ENCODE data around the gene PPP2R3A.
"Not testable (repeated sequence)": the region's sequence is repeated elsewhere in the genome, so short reads cannot be mapped to it uniquely, and the experiment has no call there.

PPP2R3A gene

GRCh38 chr3:136149667-136150066, 184.1 kb downstream of the PPP2R3A start:
- DNase-seq (ENCODE audit: low read depth): no peak

- no peak for DNase-seq (ENCODE audit: low read depth)
These were observed 185.7 kb downstream of the PPP2R3A start for GRCh38 chr3:136151219-136151618.

GRCh38 chr3:136152176-136152843, 186.8 kb downstream of the PPP2R3A start:
- no peak for DNase-seq (ENCODE audit: low read depth)

- no peak for DNase-seq (ENCODE audit: low read depth)
These were observed 187.4 kb downstream of the PPP2R3A start for GRCh38 chr3:136152963-136153362.

- DNase-seq (ENCODE audit: low read depth): no peak
These were observed 196.0 kb downstream of the PPP2R3A start for GRCh38 chr3:136161516-136161915.

GRCh38 chr3:136162322-136162721, 196.8 kb downstream of the PPP2R3A start:
- no peak for DNase-seq (ENCODE audit: low read depth)

GRCh38 chr3:136163607-136164006, 198.1 kb downstream of the PPP2R3A start:
- not testable (repeated sequence) for DNase-seq (ENCODE audit: low read depth)

GRCh38 chr3:136166507-136166906, 201.0 kb downstream of the PPP2R3A start:
- DNase-seq (ENCODE audit: low read depth): no peak

GRCh38 chr3:136168236-136168635, 202.7 kb downstream of the PPP2R3A start:
- DNase-seq (ENCODE audit: low read depth): not testable (repeated sequence)

GRCh38 chr3:136171097-136171542, 205.6 kb downstream of the PPP2R3A start:
- no peak for DNase-seq (ENCODE audit: low read depth)

- no peak for DNase-seq (ENCODE audit: low read depth)
These were observed 208.5 kb downstream of the PPP2R3A start for GRCh38 chr3:136173939-136174490.

GRCh38 chr3:136177876-136178275, 212.3 kb downstream of the PPP2R3A start:
- no peak for DNase-seq (ENCODE audit: low read depth)

GRCh38 chr3:136181741-136182140, 216.2 kb downstream of the PPP2R3A start:
- DNase-seq (ENCODE audit: low read depth): no peak

GRCh38 chr3:136184703-136185102, 219.2 kb downstream of the PPP2R3A start:
- no peak for DNase-seq (ENCODE audit: low read depth)

- DNase-seq (ENCODE audit: low read depth): no peak
These were observed 220.8 kb downstream of the PPP2R3A start for GRCh38 chr3:136186344-136186743.

- no peak for DNase-seq (ENCODE audit: low read depth)
These were observed 221.3 kb downstream of the PPP2R3A start for GRCh38 chr3:136186846-136187245.

- DNase-seq (ENCODE audit: low read depth): no peak
These were observed 222.3 kb downstream of the PPP2R3A start for GRCh38 chr3:136187868-136188267.

GRCh38 chr3:136189043-136189442, 223.5 kb downstream of the PPP2R3A start:
- no peak for DNase-seq (ENCODE audit: low read depth)

- DNase-seq (ENCODE audit: low read depth): no peak
These were observed 224.5 kb downstream of the PPP2R3A start for GRCh38 chr3:136189859-136190617.

- not testable (repeated sequence) for DNase-seq (ENCODE audit: low read depth)
These were observed 226.7 kb downstream of the PPP2R3A start for GRCh38 chr3:136192195-136192594.

- DNase-seq (ENCODE audit: low read depth): no peak
These were observed 227.3 kb downstream of the PPP2R3A start for GRCh38 chr3:136192831-136193230.

- DNase-seq (ENCODE audit: low read depth): no peak
These were observed 227.9 kb downstream of the PPP2R3A start for GRCh38 chr3:136193278-136194054.

Data from stimulated activated CD8-positive, alpha-beta memory T cell treated with anti-CD3 and anti-CD28 coated beads, Interleukin-15, amount 100 ng/mL, for 1 hour (primary cell).